Stomach smooth muscle (tissue), 2 donors: ENCODE measurements around the gene SSH3.
A peak's percentile ranks its signal among the peaks of the same experiment; 100 is the strongest.

Experiments used
- H3K27ac ChIP-seq: one replicate; pipeline ENCODE4 v1.7.0; 2013; ENCODE audit warnings: mild to moderate bottlenecking, low read length, inconsistent platforms
- H3K27me3 ChIP-seq, 2 donors: one replicate each; pipeline ENCODE4 v1.7.0; 2013; ENCODE audit warnings: low read length in 2 of 2; ENCODE audit not compliant: insufficient read depth in 2 of 2, control insufficient read depth in 1 of 2
- H3K36me3 ChIP-seq, 2 donors: one replicate each; pipeline ENCODE4 v1.7.0; 2013; ENCODE audit warnings: low read length in 2 of 2; ENCODE audit not compliant: control insufficient read depth in 2 of 2, insufficient read depth in 2 of 2
- H3K4me1 ChIP-seq: one replicate; pipeline ENCODE4 v1.7.0; 2013; ENCODE audit warnings: low read length; ENCODE audit not compliant: control insufficient read depth, insufficient read depth
- H3K4me3 ChIP-seq, 2 donors: one replicate each; pipeline ENCODE4 v1.7.0; 2013; ENCODE audit warnings: low read length in 2 of 2
- H3K9ac ChIP-seq, 2 donors: one replicate each; pipeline ENCODE4 v1.7.0; 2013; ENCODE audit warnings: low read length in 2 of 2, mild to moderate bottlenecking in 1 of 2
- H3K9me3 ChIP-seq, 2 donors: one replicate each; pipeline ENCODE4 v1.7.0; 2013; ENCODE audit warnings: low read length in 2 of 2; ENCODE audit not compliant: control insufficient read depth in 2 of 2
- donor health status: healthy.
- donor health status: Pancreatic carcinoma.

Gene SSH3

GRCh38 chr11:67261946-67262681 lies 41.2 kb upstream of the SSH3 start:
- no peak overlapping the region for H3K27ac ChIP-seq
- peak overlapping the region in 1 of 2 donors; percentile 72 for H3K4me3 ChIP-seq
- no peaks in the 10 kb centered on the region for H3K9me3 ChIP-seq
- peaks cover 28% of the 10 kb centered on the region for H3K4me1 ChIP-seq
- H3K36me3 ChIP-seq: no peaks in the 10 kb centered on the region
- H3K9ac ChIP-seq: no peak overlapping the region
- H3K27me3 ChIP-seq: no peaks in the 10 kb centered on the region

GRCh38 chr11:67262731-67263675 lies 40.3 kb upstream of the SSH3 start:
- Histone ChIP-seq H3K36me3 (no peaks in the 10 kb centered on the region), H3K27me3 (no peaks in the 10 kb centered on the region), H3K9me3 (no peaks in the 10 kb centered on the region), H3K4me1 (peaks cover 37% of the 10 kb centered on the region), H3K9ac (peak overlapping the region in 1 of 2 donors; percentile 29), H3K27ac (peak overlapping the region; percentile 46), H3K4me3 (peak overlapping the region in 1 of 2 donors; percentile 35)

GRCh38 chr11:67264260-67264659 lies 39.1 kb upstream of the SSH3 start:
- no peak overlapping the region for H3K4me3 ChIP-seq
- H3K27ac ChIP-seq: no peak overlapping the region
- H3K4me1 ChIP-seq: peaks cover 50% of the 10 kb centered on the region
- no peaks in the 10 kb centered on the region for H3K27me3 ChIP-seq
- H3K9ac ChIP-seq: no peak overlapping the region
- no peaks in the 10 kb centered on the region for H3K9me3 ChIP-seq
- peaks cover 0 to 2% of the 10 kb centered on the region in 2 donors for H3K36me3 ChIP-seq

- Histone ChIP-seq H3K4me1 (peaks cover 58% of the 10 kb centered on the region), H3K9ac (peak overlapping the region in 1 of 2 donors; percentile 69), H3K27me3 (no peaks in the 10 kb centered on the region), H3K36me3 (peaks cover 0 to 2% of the 10 kb centered on the region in 2 donors), H3K9me3 (no peaks in the 10 kb centered on the region), H3K4me3 (no peak overlapping the region), H3K27ac (peak overlapping the region; percentile 73)
These were observed 38.3 kb upstream of the SSH3 start for GRCh38 chr11:67264877-67265632.

GRCh38 chr11:67265633-67266448 lies 37.5 kb upstream of the SSH3 start:
- Histone ChIP-seq H3K4me1 (peaks cover 66% of the 10 kb centered on the region), H3K36me3 (peaks cover 0 to 2% of the 10 kb centered on the region in 2 donors), H3K9ac (peak overlapping the region; percentile 69 to 74), H3K4me3 (peak overlapping the region; percentile 55 to 67), H3K9me3 (no peaks in the 10 kb centered on the region), H3K27me3 (no peaks in the 10 kb centered on the region), H3K27ac (peak overlapping the region; percentile 73)

- Histone ChIP-seq H3K9ac (peak within 1 kb of the TSS; percentile 81 to 82), H3K4me1 (peaks cover 71% of the 10 kb centered on the region), H3K27ac (peak within 1 kb of the TSS; percentile 73), H3K4me3 (peak within 1 kb of the TSS; percentile 83 to 84), H3K36me3 (peaks cover 0 to 2% of the 10 kb centered on the region in 2 donors), H3K27me3 (no peaks in the 10 kb centered on the region), H3K9me3 (no peaks in the 10 kb centered on the region)
These were observed 36.7 kb upstream of the SSH3 start, which contains the start of gene GRK2 for GRCh38 chr11:67266449-67267187. GRK2 (plus strand) TSS chr11:67266473; CDS start chr11:67266700, 227 bp downstream.

GRCh38 chr11:67267188-67268080 lies 35.9 kb upstream of the SSH3 start:
- Histone ChIP-seq H3K4me3 (peak overlapping the region; percentile 83 to 84), H3K36me3 (peaks cover 0 to 5% of the 10 kb centered on the region in 2 donors), H3K9me3 (no peaks in the 10 kb centered on the region), H3K27me3 (no peaks in the 10 kb centered on the region), H3K27ac (peak overlapping the region; percentile 67), H3K9ac (peak overlapping the region; percentile 81 to 82), H3K4me1 (peaks cover 71% of the 10 kb centered on the region)

GRCh38 chr11:67268081-67268961 lies 35.0 kb upstream of the SSH3 start:
- Histone ChIP-seq H3K36me3 (peaks cover 0 to 6% of the 10 kb centered on the region in 2 donors), H3K9me3 (no peaks in the 10 kb centered on the region), H3K9ac (peak overlapping the region; percentile 81 to 82), H3K4me3 (peak overlapping the region; percentile 83 to 84), H3K27me3 (no peaks in the 10 kb centered on the region), H3K27ac (peak overlapping the region; percentile 67), H3K4me1 (peaks cover 72% of the 10 kb centered on the region)
